Stimulated activated CD4-positive, alpha-beta T cell treated with anti-CD3 and anti-CD28 coated beads, TNF-alpha, amount 100 ng/mL, for 48 hours (primary cell): ENCODE measurements around the gene HOXB1.

Source experiments
- DNase-seq, 3 donors: peaks; one replicate each; pipeline ENCODE4 v3.0.0-alpha.2; 2020; ENCODE audit warnings: low read depth in 3 of 3

Gene HOXB1

DNA sequence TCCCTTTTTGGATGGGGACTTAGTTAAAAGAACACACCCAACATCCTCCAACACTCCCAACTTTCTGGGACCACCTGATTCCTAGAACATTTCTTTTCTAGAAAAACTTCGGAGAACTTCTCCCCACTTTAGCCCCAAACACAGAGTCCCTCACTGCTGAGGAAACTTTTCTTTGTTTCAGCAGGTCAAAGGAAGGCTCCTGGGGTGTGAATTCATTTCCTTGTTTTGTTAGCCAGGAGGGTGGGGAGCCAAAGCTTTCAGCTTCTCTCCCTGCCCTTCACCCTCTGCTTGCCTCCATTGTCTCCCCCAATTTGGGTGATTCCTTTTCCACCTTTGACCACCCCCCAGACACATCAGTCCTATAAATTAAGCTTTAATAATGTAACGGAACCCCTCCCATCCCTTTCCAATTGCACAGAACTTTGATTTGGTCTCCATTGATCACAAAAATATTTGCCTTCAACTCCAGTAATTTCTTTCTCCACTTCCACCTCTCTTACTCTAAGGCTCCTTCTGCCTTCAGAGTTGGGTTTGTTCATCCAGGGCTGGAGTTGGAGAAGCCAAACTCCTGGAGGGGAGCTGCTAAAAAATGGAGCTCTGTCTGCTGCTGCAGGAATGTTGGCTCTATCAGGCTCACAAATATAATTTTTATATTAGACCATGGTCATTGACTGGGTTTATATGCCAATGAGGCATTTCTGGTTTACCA is 37.0 kb upstream of the HOXB1 start:
- DNase-seq, result no peak

DNA sequence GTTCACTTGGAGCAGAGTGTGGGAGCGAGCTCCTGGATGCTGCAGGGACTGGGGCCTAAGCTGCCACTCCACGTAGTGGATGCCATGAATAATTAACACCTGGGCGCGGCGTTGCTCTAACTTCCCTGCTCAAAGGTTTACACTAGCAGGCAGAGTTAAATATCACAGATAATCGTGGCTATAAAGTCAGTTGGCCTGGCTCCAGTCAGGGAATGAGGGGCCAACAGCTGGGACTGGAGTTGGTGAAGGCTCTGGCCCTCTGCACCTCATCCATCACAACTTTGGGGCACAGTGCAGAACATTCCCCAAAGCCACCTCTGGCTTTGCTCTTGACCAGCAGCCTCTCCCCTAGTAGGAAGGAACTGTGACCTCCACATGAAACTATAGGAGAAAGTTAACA is 36.4 kb upstream of the HOXB1 start:
- no peak for DNase-seq

DNA sequence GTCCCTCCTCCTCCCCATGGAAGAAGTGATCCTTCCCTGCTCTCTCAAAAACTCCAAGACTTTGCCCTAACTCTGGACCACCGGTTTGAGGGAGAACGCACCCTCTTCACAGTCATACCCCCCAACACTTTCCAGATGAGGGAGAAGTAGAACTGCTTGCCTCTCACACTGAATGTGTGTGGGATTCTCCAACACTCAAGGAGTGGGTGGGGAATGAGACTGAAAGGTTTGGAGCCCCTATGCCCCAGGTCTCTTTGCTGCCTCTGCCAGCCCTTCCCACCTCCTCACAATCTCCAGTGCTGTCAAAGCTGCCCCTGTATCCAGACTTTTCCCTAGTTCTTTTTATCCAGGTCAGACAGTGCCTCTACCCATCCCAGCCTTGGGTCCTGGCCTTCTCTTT is 35.9 kb upstream of the HOXB1 start:
- no peak for DNase-seq

DNA sequence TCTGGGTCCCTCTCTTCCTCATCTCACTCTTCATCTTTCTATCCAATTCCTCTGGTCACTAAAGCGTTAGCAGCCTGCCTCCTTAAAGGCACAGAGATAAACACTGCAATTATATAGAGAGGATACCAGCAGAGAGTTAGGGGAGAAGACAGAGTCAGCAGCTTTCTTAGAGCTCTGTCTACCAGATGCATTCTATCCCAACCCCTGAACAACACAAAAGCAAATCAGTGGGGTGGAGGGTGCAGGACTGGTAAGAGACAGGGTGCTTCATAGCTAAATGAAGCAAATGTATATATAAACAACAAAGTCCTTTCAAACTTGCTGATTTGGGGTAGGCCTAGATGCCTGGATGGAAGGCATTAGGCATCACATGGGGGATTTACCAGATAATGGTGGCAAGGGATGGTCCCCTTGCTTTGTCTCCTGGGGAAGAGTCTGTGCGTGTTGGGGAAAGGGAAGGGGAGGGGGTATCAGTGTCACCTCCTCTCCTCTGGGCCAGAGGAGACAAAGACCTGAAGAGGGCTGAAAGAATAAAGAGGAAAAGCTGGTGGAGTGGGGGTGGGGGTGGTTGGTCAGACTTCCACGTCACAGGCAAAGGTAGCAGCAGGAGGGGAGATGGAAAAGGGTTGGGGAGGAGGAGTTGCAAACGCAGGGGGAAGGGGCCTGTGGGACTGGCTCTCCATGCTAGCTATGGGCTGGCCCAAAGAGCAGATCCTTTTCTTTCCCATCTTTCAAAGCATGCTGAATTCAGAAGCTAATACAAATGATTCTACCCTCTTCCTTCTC is 35.3 kb upstream of the HOXB1 start:
- no peak for DNase-seq

DNA sequence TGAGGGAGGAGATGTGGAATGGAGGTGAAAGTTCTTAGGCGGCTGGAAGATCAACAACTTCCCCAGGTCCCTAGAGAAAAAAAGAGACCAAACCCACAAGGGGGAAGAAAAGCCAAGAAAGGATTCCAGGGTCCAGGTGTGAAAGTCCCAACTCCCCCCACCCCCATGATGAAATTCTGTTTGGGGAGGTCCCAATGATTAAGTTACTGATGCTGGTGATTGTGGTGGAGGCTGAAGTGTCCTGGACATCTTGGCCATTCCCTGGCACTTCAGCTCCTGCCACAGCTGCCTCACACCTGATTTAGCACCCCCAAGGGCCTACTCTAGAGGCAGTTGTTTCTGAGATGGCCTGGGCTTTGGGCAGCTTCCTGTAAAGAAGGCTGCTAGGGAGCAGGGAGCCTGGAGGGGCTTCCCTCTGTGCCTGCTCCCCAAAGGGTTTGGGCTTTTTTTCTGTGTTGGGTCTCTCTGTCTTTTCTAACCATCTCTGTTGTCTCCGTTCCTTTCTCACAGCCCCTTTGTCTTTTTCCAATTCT is 34.3 kb upstream of the HOXB1 start:
- no peak for DNase-seq

DNA sequence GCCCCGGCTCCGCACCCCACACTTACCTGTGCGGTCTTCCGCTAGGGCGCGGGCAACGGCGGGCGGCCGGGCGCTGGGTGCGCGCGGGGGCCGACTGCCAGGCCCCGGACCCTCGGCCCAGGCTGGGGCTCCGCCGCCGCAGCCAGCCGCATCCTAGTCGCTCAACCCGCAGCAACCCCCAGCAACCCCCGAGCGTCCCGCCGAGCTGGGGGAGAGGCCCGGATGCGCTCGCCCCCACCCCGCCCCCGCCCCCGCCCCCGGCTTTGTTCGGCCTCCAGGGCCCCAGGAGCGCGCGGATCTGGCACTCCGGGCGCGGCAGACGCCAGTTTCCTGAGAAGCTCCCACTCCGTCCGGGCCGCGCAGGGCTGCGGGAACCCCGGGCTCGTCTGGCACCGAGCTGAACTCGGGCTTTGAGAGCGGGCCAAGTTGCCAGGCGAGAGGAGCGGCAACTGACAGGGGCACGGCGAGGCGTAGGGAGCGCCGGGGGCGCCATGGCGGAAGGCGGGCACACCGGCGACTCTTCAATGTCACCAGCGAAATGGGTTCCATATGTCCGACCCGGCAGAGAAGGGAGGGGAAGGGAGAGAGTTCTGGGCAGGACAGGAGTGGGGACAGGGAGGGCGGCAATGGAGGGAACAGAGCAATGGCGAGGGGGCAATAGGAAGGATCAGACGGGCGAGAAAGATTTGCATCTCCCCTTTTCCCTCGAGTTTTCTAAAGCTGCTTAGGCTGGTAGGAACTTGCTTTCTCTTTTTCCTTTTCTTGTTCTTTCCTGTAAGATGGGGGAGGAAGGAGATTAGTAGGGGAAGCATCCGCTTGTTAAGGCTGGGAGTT is 33.6 kb upstream of the HOXB1 start:
- DNase-seq, result no peak

DNA sequence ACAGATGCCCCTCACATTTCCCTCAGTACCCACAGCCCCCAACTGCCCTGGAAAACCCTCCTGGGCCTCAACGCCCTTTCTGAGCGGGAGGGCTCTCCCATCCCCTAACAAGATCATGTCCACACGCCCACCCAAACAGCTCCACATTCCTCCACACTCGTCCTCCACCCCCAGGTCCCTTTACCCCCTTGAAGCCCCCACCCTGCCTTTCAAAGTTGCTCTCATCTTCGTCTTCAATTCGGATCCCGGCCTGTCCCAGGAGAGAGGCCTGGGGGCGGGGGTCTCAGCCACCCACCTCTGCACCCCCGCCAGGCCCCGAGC is 33.0 kb upstream of the HOXB1 start:
- DNase-seq, result no peak

DNA sequence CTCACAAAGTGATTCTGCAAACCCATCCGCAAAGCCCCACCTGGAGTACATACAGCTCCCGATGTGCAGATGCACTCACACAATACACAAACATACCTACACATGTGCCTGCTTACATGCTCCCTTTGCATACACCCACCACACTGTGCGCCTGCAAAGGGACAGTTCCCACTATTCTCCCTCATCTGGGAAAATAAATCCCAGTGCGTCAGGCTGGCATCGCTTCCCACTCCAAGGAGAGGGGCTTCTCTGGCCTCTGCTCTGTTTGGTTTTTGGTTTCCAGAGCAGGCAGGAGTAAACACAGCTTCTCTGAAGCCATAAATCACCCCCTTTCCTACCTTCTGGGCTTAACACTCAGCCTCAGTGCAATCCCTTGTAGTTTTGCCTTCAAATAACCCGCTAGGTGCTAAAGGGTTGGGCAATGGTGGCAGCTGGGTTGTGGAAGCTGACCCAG is 32.6 kb upstream of the HOXB1 start:
- DNase-seq, result no peak

DNA sequence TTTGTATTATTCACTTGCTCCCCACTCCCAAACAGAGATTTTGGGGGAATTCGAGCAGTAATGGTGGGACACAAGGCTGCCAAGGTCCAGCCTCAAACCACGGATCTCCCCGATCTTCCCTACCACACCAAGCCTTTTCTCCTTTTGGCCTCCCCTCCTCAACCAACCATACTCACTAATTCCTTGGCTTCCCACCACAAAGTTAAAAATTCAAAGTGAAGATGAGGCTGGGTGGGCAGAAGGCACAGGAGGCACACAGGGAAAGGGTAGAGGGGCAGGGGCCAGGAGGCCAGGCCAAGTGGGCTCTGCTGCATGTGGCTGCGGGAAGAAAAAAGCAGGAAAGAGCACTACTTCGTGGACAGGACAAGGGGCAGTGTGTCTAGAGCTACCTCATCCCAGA is 32.1 kb upstream of the HOXB1 start:
- no peak for DNase-seq

DNA sequence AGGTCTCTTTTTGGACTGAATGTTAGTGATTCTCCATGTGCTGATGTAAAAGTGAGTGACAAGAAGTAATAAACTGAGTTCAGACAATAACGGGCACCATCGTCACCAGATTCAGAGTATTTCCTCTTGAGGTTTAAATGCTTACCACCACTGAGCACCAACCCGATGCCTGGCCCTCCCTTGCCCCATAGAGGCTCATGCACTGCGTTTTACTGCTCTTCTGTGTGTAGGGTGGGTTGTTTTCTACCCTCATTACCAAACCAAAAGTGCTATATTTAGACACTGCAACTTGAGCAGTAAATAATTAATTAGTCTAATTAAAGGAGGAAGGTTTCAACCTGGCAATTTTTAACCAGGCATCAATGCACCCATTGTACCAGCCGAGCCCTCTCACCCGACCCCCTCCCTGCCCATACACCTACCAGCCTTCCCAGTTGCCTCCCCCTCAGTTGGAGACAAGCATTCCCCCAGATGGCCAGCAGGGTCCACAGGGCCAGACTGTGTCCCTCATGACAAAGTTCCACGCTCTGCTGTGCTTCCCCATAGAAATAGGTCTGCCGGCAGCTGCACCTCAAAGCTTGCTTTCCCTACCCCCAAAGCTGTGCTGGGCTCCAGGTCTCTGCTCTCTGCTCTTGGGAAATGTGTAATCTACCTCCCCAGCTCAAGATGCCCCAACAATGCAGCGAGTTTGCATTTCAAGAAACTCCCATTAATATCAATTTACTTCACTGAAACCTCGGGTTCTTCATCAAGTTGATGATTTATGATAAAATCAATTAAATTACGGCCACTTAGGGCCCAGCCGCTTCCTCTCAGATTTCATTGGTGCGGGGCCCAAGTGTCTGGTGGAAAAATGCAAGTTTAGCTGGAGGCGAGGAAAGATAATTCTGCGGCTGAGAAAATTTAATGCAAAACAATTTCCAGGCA is 31.3 kb upstream of the HOXB1 start:
- DNase-seq, result no peak

DNA sequence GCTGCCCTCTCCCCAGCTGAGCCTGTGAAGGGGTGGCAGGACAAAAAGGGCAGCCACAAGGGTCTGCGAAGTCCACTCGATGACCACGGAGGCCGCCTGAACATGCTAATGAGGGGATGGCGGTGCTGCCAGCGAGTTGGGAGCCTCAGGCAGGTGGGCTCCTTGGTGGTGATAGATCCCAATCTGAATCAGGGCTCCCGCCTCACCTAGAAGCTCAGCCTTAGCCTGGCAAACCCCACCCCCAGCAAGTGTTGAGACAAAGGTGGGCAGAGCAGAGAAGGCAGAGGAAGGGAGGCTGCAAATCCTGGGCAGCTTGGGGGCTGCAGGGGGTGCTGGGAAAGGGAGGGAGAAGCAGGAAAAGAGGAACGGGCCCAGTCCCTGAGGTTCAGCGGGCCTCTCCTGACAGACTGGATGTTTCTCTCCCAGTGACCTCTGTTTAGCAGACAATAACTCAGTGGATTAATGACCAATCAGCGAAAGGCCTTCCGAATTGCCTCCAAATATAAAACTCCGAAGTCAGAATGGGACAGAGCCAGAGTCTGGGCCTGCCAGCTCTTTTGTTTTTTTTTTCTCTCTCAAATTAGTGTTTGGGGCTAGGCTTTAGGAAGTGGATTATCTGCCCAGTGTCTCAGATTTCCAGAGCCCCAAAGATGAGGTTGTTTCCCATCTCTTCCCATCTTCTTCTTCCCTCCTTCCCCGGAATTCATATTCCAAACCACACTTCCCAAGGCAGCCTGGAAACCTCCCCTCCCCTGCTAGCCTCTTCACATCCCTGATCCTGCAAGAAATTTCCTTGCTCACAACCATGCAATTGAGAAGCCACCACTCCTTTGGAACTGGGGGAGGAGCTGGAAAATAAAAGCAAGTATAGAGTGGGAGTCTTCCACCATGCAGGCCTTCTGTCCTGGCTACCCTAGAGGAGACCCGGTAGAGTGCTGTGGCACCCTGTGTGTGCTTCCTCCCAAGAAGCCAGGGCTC is 29.3 kb upstream of the HOXB1 start:
- DNase-seq, result no peak

DNA sequence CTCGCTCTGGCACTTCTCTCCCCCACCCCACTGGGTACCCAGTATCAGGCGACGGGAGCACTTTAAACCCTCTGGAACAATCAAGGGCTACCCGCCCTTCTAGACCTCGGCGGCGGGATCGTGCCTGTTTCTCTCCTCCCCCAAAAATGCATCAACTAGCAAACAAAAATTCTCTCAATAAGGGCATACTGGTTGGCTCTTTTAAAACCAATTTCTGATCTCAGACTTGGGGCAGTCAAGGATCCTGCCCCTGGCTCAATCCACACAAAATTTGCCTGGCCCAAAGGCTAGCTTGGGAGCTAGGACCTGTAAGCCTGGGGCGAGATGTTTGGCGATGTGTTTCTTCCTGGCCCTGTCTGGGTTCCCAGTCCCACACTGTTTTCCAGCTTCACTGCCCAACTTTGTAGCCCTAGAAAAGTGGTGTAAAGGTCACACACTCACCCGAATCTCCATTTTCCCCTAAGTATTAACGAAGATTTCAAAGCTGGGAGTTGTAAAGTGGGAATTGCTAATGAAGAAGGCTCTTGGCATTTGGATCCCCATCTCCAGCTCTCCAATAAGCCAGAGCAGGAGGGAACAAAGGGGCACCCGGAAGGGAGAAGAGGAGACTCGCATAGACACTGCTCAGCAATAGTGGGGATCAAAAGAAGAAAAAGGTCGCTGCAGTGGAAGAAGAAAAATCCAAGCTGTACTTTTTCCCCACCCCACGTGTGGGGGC is 28.5 kb upstream of the HOXB1 start:
- no peak for DNase-seq

DNA sequence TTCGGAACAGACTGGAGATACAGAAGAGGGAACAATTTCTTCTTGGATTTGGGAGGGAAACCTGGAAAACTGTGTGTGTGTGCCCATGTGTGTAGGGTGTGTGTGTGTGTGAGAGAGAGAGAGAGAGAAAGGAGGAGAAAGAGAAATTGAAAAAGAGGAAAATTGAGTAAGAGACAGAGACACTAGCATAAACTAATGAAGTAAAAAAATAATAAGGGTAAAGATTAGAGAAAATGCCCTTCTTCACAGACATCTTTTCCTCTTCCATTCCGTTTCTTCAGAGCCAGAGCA is 28.0 kb upstream of the HOXB1 start:
- DNase-seq, result no peak

DNA sequence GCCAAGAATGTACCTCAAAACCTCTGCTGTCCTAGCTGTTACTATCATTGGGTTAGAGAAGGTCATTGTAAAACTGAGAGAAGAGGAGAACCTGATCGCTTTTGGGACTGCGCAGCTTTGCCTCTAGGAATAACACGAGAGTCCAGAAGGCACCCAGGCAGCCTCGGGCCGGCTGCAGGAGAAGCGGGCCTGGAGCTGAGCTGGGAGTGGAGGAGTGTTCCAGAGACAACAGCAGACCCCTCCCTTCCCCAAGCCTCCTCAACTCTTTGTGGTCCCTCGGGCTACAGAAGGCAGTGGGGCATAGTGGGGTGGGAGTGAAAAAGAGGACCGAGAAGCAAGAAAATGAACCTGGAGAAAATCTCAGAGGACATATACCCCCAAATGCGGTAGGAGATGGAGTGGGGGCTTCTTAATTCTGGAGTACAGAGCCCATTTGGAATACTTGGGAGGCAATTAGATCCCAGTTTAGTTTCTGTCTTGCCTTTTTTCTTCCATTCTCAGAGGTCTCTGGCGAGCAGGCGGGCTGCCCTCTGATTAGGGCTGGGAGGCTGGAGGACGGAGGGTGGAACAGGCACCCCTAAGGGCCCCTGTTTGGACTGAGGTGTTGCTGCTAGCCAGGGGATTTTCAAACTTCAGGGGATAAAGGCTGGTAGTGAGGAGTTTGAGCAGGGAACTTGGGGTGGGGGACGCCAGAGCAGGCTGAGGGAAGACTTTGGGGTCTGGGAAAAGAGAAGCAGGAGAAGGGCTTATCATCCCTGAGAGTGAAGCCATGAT is 27.4 kb upstream of the HOXB1 start:
- no peak for DNase-seq

DNA sequence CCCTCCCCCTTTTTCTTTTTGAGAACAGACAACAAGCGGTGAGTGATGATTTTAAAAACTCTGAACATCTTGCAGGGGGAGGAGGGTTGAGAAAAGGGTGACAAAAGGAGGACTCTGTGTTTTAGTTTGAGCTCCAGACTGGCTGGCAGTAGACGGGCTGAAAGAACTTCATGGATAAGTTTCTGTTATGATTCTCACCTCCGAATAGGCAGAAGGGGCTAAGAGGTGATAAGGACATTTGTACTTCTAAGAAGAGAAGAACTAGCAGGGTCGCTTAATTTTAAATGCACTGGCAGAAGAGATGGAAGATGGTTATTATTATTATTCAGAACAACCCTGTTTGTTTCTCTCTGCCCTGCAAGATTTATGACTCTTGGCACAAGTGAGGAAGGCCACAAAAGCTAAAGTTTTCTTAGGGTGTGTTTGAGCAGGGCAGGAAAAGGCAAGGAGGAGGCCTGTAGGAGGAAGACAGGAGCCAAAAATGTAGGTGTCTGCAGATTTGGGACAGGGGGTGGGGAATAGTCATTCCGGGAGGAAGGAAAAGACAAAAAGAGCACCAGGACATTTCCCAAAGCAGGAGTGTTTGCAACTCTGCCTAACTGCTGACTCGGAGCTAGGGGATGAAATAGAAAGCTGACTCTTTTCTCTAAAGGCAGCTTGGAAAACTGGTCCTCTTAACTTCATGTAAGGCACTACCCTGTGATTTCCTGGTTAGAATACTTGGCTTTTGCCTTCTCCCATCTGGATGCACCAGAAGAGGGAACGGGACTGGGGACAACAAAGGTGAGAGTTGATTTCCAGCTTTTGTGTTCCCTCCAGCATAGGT is 26.0 kb upstream of the HOXB1 start:
- no peak for DNase-seq

DNA sequence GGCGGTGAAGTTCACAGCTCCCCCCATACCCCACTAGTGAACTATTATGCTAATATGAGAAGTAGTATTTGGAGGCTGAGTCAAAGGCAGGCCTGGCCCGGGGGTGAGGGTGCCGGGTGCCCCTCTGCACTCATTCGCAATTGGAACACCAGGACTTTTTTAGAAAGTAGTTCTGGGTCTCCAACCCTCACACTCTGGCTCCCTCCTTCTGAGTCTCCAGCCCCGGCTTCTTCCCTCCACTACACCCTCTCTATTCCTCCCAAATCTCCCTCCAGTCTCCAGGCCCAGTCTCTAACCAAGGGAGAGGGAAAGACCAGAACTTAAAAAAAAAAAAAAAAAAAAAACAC is 25.4 kb upstream of the HOXB1 start:
- no peak for DNase-seq

DNA sequence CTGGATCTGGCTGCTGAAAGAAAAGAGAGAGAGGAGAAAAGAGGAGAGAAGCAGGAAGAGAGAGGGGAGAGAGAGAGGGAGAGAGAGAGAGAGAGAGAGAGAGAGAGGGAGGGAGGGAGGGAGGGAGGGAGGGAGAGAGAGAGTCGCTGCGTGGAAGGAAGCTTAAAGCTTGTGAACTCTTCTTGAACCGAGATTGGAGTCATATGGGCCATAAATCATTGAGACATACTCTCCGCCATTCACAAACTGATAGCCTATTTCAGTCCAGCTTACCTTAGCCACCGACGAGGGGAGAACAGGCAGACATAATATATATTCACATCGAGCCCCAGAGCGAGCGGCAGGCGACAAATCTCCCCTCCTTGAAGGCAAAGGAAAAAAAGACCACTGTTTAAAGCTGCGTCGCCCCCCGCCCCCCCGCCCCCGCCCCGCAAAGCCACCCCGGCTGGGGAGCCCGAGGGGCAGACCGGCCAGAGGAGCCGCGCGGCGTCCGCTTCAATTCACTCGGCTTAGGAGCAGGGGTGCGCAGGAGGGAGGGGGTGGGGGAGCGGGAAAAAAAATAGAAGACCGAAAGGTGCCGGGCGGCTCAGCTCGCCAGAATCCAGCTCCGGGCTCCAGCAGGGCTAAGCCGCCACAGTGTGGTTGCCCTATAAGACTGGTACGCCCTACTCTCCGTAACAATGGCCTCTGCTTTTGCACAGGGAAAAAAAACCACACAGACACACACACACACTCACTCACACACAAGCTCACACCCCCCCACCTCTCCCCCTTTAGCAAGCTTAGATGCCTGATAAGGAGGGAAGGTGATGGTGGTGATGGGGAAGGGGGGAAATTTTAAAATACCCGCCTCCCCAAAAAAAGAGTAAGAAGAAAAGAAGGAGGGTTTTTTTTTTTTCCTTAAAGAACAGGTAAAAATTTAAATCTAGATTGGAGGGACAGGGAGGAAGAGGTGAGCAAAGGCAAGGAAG is 24.7 kb upstream of the HOXB1 start:
- no peak for DNase-seq
